CD14-positive monocyte (primary cell): ENCODE data around the gene MDK. TPM values are rescaled to one million over a fixed set of nuclear protein-coding genes. Genes with fewer than 3 reads are reported as not detected.
A peak's percentile ranks its signal among the peaks of the same experiment; 100 is the strongest.

ENCODE experiments used
- DNase-seq, 3 donors: peaks; one replicate each; pipeline ENCODE4 v3.0.0-alpha.2; 2011 to 2022
- H2AFZ ChIP-seq: 2 replicates; pipeline ENCODE4 v1.6.0; 2012; ENCODE audit warnings: mild to moderate bottlenecking, low read depth, low read length, inconsistent platforms; ENCODE audit not compliant: insufficient read depth, poor library complexity, severe bottlenecking
- H3K27ac ChIP-seq, 2 donors: 1 replicate in 1 of 2; 2 replicates in 1 of 2; pipeline ENCODE4 v1.5.1; 2012 to 2013; ENCODE audit warnings: low read length in 2 of 2, control low read depth in 1 of 2, inconsistent platforms in 1 of 2, low read depth in 1 of 2, mild to moderate bottlenecking in 1 of 2
- H3K27me3 ChIP-seq, 2 donors: one replicate each; pipeline versions ENCODE4 v1.6.0 to v1.6.1; 2011 to 2013; ENCODE audit warnings: low read length in 2 of 2; ENCODE audit not compliant: control insufficient read depth in 2 of 2, insufficient read depth in 2 of 2
- H3K36me3 ChIP-seq, 2 donors: replicated peaks in 1 of 2; 1 replicate in 1 of 2; 2 replicates in 1 of 2; pipeline versions ENCODE4 v1.5.1 to v1.6.1; 2012 to 2013; ENCODE audit warnings: low read length in 2 of 2, control low read depth in 1 of 2, inconsistent platforms in 1 of 2, mild to moderate bottlenecking in 1 of 2; ENCODE audit not compliant: insufficient read depth in 2 of 2, control insufficient read depth in 1 of 2
- H3K4me1 ChIP-seq, 2 donors: 1 replicate in 1 of 2; 2 replicates in 1 of 2; pipeline versions ENCODE4 v1.5.1 to v1.6.1; 2012 to 2013; ENCODE audit warnings: low read length in 2 of 2, control low read depth in 1 of 2, inconsistent platforms in 1 of 2, mild to moderate bottlenecking in 1 of 2, moderate library complexity in 1 of 2; ENCODE audit not compliant: insufficient read depth in 2 of 2, control insufficient read depth in 1 of 2
- H3K4me2 ChIP-seq: replicated peaks from 2 replicates; pipeline ENCODE3; 2012; ENCODE audit warnings: low read length, moderate library complexity, mild to moderate bottlenecking; ENCODE audit not compliant: poor library complexity, severe bottlenecking; ENCODE audit errors: extremely low read depth
- H3K4me3 ChIP-seq, 3 experiments: fragments of 200-600 bp in 1 of 3; sonication (generic) in 1 of 3; replicated peaks in 1 of 3; 1 replicate in 2 of 3; 2 replicates in 1 of 3; pipeline ENCODE4 v1.5.1; 2011 to 2013; ENCODE audit warnings: low read length in 3 of 3, mild to moderate bottlenecking in 3 of 3, control low read depth in 2 of 3, low read depth in 2 of 3, inconsistent platforms in 1 of 3, moderate library complexity in 1 of 3
- H3K79me2 ChIP-seq: 2 replicates; pipeline ENCODE4 v1.6.0; 2012; ENCODE audit warnings: mild to moderate bottlenecking, control low read depth, inconsistent platforms, low read length, moderate library complexity; ENCODE audit not compliant: insufficient read depth
- H3K9ac ChIP-seq: 2 replicates; pipeline ENCODE4 v1.6.0; 2017; ENCODE audit warnings: low read length, mild to moderate bottlenecking; ENCODE audit not compliant: insufficient read depth, poor library complexity, severe bottlenecking
- H3K9me3 ChIP-seq, 2 donors: replicated peaks in 1 of 2; 1 replicate in 1 of 2; 2 replicates in 1 of 2; pipeline versions ENCODE4 v1.5.1 to v1.6.1; 2012 to 2013; ENCODE audit warnings: low read length in 2 of 2, control low read depth in 1 of 2; ENCODE audit not compliant: control insufficient read depth in 1 of 2, insufficient read depth in 1 of 2
- H4K20me1 ChIP-seq: 2 replicates; pipeline ENCODE4 v1.6.0; 2012; ENCODE audit warnings: mild to moderate bottlenecking, low read length, control low read depth, moderate library complexity; ENCODE audit not compliant: insufficient read depth
- H3K27ac Mint-ChIP-seq, 7 donors: one replicate each; pipeline ENCODE4 v1.8.0; 2020; ENCODE audit warnings: mild to moderate bottlenecking in 7 of 7, mixed read lengths in 7 of 7, moderate library complexity in 6 of 7, inconsistent platforms in 2 of 7
- H3K27me3 Mint-ChIP-seq, 3 donors: one replicate each; pipeline ENCODE4 v1.8.0; 2021 to 2022; ENCODE audit warnings: low read depth in 3 of 3, mild to moderate bottlenecking in 3 of 3, mixed read lengths in 3 of 3, moderate library complexity in 3 of 3, inconsistent platforms in 1 of 3
- H3K36me3 Mint-ChIP-seq, 2 donors: one replicate each; pipeline ENCODE4 v1.8.0; 2020; ENCODE audit warnings: mixed read lengths in 2 of 2, inconsistent platforms in 1 of 2, mild to moderate bottlenecking in 1 of 2
- H3K4me1 Mint-ChIP-seq: one replicate; pipeline ENCODE4 v1.8.0; 2020; ENCODE audit warnings: mild to moderate bottlenecking, mixed read lengths
- H3K4me3 Mint-ChIP-seq, 2 donors: one replicate each; pipeline ENCODE4 v1.8.0; 2020; ENCODE audit warnings: mild to moderate bottlenecking in 2 of 2, mixed read lengths in 2 of 2, moderate library complexity in 1 of 2
- H3K9me3 Mint-ChIP-seq, 7 donors: one replicate each; pipeline ENCODE4 v1.8.0; 2020 to 2022; ENCODE audit warnings: mixed read lengths in 7 of 7, mild to moderate bottlenecking in 6 of 7, moderate library complexity in 6 of 7, inconsistent platforms in 2 of 7
- CTCF ChIP-seq: fragments of 200-600 bp; IDR thresholded peaks from one replicate; pipeline ENCODE4 v1.8.0; 2022; ENCODE audit warnings: antibody characterized with exemption, mild to moderate bottlenecking
- WGBS: methylation state at CpG from one replicate; pipeline ENCODE4 v1.1.5; 2013; ENCODE audit warnings: missing lambda C conversion rate; ENCODE audit not compliant: insufficient coverage; 5-methylcytosine and 5-hydroxymethylcytosine counted together
- intact Hi-C, 2 donors: fragments of 100-400 bp; cut with micrococcal nuclease; formaldehyde crosslinking; loops; one replicate each; pipeline versions ENCODE4 v1.15.0 to v1.15.1; 2023
- polyA plus RNA-seq, 3 donors: library from polyadenylated mRNA; depleted of rRNA in 1 of 3; unstranded in 2 of 3; stranded (reverse) in 1 of 3; fragments of 300-500 nt in 2 of 3; fragments of >200 nt in 1 of 3; fragmentation: Illumina TruSeq in 2 of 3; gene quantifications; 1 replicate in 2 of 3; 2 replicates in 1 of 3; pipeline ENCODE4 v1.2.3, GENCODE V29; 2012 to 2021

The MDK gene
- polyA plus RNA-seq, 3 donors = 2.8 TPM; not detected in 2

DNA sequence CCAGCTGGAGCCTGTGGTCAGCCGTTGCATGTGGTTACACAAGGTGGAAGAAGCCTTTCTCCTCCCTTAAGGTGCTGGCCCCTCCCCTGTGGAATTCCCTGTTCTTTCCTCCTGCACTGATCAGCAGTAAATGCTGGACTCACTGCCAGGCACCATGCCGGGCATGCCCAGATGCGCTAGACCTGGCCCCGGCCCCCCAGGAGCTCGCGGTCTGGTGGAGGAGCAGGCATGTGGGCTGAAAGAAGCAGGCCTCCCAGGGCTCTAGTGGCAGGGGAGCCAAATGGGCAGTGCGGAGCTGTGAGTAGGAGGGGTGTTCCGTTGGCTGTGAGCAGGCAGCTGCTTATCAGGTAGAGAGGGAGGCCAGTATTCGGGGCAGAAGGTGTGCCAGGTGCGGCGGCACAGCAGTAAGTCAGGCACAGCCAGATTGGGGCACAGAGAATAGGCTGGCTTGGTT lies 24.0 kb upstream of the MDK start:
- Histone ChIP-seq H3K9ac (peak overlapping the region; percentile 60), H3K4me2 (peak overlapping the region; percentile 46), H4K20me1 (peaks cover 98% of the 10 kb centered on the region), H3K9me3 (no peaks in the 10 kb centered on the region), H3K27me3 (no peaks in the 10 kb centered on the region), H3K27ac (peak overlapping the region; percentile 45 to 86), H2AFZ (no peak overlapping the region), H3K4me1 (peaks cover 62 to 90% of the 10 kb centered on the region in 2 donors), H3K4me3 (peak overlapping the region in 1 of 3 experiments; percentile 45), H3K79me2 (peaks cover 100% of the 10 kb centered on the region), H3K36me3 (peaks cover 14 to 29% of the 10 kb centered on the region in 2 donors)
- peak in 1 of 3 donors; percentile 61 for DNase-seq
- intact Hi-C loops = no loop called here
- no peak for TF ChIP-seq CTCF
- Mint-ChIP-seq H3K9me3 (no peaks in the 10 kb centered on the region), H3K4me1 (peaks cover 78% of the 10 kb centered on the region), H3K36me3 (peaks cover 15 to 37% of the 10 kb centered on the region in 2 donors), H3K4me3 (no peak overlapping the region), H3K27ac (peak overlapping the region; percentile 69 to 96 (median 89)), H3K27me3 (peaks cover 0 to 3% (median 0%) of the 10 kb centered on the region in 3 donors)
- WGBS = 79% methylated on average over 7 of the region's 11 CpGs

DNA sequence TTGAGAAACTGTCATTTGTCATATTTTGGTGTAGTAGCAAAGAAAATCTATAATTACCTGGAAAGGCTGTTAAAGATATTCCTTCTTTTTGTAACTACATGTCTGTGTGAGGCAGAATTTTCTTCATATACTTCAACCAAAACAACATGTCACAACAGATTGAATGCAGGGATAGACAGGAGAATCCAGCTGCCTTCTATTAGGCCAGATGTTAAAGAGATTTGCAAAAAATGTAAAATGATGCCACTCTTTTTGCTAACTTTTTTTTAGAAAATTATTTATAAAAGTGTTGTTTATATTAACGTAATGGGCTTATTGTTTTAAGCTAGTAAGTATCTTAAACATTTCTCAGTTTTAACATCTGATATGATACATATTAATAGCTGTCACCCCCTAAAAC lies 21.5 kb upstream of the MDK start:
- intact Hi-C loops = no loop called here
- peaks cover 100% of the 10 kb centered on the region for H3K79me2 ChIP-seq
- H3K27ac ChIP-seq = peak overlapping the region; percentile 79 to 95

More for the DNA sequence above, 21.5 kb upstream of the MDK start:
- Mint-ChIP-seq H3K27me3 (peaks cover 0 to 4% (median 3%) of the 10 kb centered on the region in 3 donors), H3K9me3 (no peaks in the 10 kb centered on the region), H3K4me3 (no peak overlapping the region), H3K4me1 (peaks cover 75% of the 10 kb centered on the region), H3K36me3 (peaks cover 21 to 40% of the 10 kb centered on the region in 2 donors), H3K27ac (peak overlapping the region; percentile 92 to 98 (median 96))
- Histone ChIP-seq H3K9ac (no peak overlapping the region), H3K27me3 (no peaks in the 10 kb centered on the region), H3K4me1 (peaks cover 68 to 91% of the 10 kb centered on the region in 2 donors), H3K36me3 (peaks cover 17 to 22% of the 10 kb centered on the region in 2 donors), H3K9me3 (no peaks in the 10 kb centered on the region), H4K20me1 (peaks cover 98% of the 10 kb centered on the region), H3K4me3 (no peak overlapping the region), H3K4me2 (no peak overlapping the region), H2AFZ (no peak overlapping the region)
- no peak for TF ChIP-seq CTCF
- whole genome bisulfite sequencing = no CpG with 5 or more reads among the region's 1 CpG
- no peak for DNase-seq
